MCF 10A (cell line): ENCODE measurements around the gene KISS1. TPM values are rescaled to one million over a fixed set of nuclear protein-coding genes. Genes with fewer than 3 reads are reported as not detected.
A peak's percentile ranks its signal among the peaks of the same experiment; 100 is the strongest.

ENCODE experiments used
- Bru-seq: library from RNA; stranded (reverse); fragments of 400-500 nt; gene quantifications from one replicate; lab custom pipeline; 2021; lab: Mats Ljungman, UMichigan
- BruChase-seq, 2 experiments: library from RNA; stranded (reverse); fragments of 400-500 nt; gene quantifications; one replicate each; lab custom pipeline; 2021; lab: Mats Ljungman, UMichigan
- BruUV-seq: library from RNA; stranded (reverse); fragments of 400-500 nt; replicated peaks from 2 replicates; lab custom pipeline; 2021; lab: Mats Ljungman, UMichigan
- CTCF ChIA-PET: fragments of 300-600 bp; sonication (Branson Sonifier 250); formaldehyde crosslinking; extraction: SDS; loops from one replicate; lab custom pipeline; 2021; ENCODE audit warnings: antibody characterized with exemption, inconsistent platforms; lab: Yijun Ruan, JAX
- POLR2A ChIA-PET: fragments of 300-600, 350-650 bp; sonication (Branson Sonifier 250); formaldehyde crosslinking; extraction: SDS; loops from one replicate; lab custom pipeline; 2020; ENCODE audit warnings: antibody characterized with exemption, inconsistent platforms; lab: Yijun Ruan, JAX
- DNase-seq: peaks from one replicate; pipeline ENCODE4 v3.0.0-alpha.2; 2018; ENCODE audit not compliant: unreplicated experiment
- H3K27ac Mint-ChIP-seq: one replicate; pipeline ENCODE4 v1.8.0; 2022; ENCODE audit warnings: mild to moderate bottlenecking, low read depth, mixed read lengths; ENCODE audit not compliant: unreplicated experiment
- H3K27me3 Mint-ChIP-seq: one replicate; pipeline ENCODE4 v1.8.0; 2022; ENCODE audit warnings: mixed read lengths; ENCODE audit not compliant: insufficient read depth, unreplicated experiment
- H3K36me3 Mint-ChIP-seq: one replicate; pipeline ENCODE4 v1.8.0; 2022; ENCODE audit warnings: mild to moderate bottlenecking, moderate library complexity, mixed read lengths; ENCODE audit not compliant: insufficient read depth, unreplicated experiment
- H3K4me1 Mint-ChIP-seq: one replicate; pipeline ENCODE4 v1.8.0; 2022; ENCODE audit warnings: mixed read lengths; ENCODE audit not compliant: insufficient read depth, unreplicated experiment
- H3K4me3 Mint-ChIP-seq: one replicate; pipeline ENCODE4 v1.8.0; 2022; ENCODE audit warnings: mild to moderate bottlenecking, moderate library complexity, mixed read lengths; ENCODE audit not compliant: unreplicated experiment
- H3K9me3 Mint-ChIP-seq: one replicate; pipeline ENCODE4 v1.8.0; 2022; ENCODE audit warnings: mixed read lengths; ENCODE audit not compliant: unreplicated experiment
- intact Hi-C: fragments of 100-400 bp; cut with micrococcal nuclease; formaldehyde crosslinking; loops from 2 replicates; pipeline ENCODE4 v1.14.1; 2022
- long read RNA-seq: library from polyadenylated mRNA; stranded (forward); transcript quantifications from one replicate; pipeline ENCODE4 v2.0.0, GENCODE V29; 2022
- total RNA-seq: library from RNA; stranded (reverse); gene quantifications from 2 replicates; pipeline ENCODE4 v1.2.3, GENCODE V29; 2022
- TF ChIP-seq, protein P1 (sequence below): fragments of 200-600 bp; IDR thresholded peaks from one replicate; pipeline ENCODE4 v1.8.0; 2022; ENCODE audit warnings: antibody characterized with exemption, mild to moderate bottlenecking; ENCODE audit not compliant: unreplicated experiment

KISS1 gene
- total RNA-seq (not detected in 2 replicates), Bru-seq, nascent RNA (percentile 23 among the genes with signal in this experiment), BruChase-seq, experiment 1, labeled RNA remaining after a 6-hour chase (percentile 50 among the genes with signal in this experiment), BruChase-seq, experiment 2, labeled RNA remaining after a 2-hour chase (percentile 31 among the genes with signal in this experiment)
- long read RNA-seq = 0 reads

GRCh38 chr1:204196068-204196795, at the start of gene KISS1:
TSS of gene KISS1 (minus strand) at chr1:204196491. CDS start at chr1:204192876, 3,615 bp downstream.
- no peak within 1 kb of the TSS for H3K27ac Mint-ChIP-seq
- H3K4me3 Mint-ChIP-seq = no peak within 1 kb of the TSS
- peaks cover 6% of the 10 kb centered on the region for H3K4me1 Mint-ChIP-seq
- intact Hi-C loops = no loop called here
- no TSS peak for BruUV-seq
- DNase-seq = no peak
- ChIA-PET POLR2A (interaction anchor here (0.9 kb wide), 1 partner anchor 312 kb away, joined by 3 read pairs; no protein-coding TSS in a partner anchor), CTCF (interaction anchor here (0.5 to 11.3 kb wide), 5 partner anchors 16 to 708 kb away, joined by 3 to 505 read pairs (median 3); partner anchors contain the start of gene REN)
- TF ChIP-seq, protein P1, sequence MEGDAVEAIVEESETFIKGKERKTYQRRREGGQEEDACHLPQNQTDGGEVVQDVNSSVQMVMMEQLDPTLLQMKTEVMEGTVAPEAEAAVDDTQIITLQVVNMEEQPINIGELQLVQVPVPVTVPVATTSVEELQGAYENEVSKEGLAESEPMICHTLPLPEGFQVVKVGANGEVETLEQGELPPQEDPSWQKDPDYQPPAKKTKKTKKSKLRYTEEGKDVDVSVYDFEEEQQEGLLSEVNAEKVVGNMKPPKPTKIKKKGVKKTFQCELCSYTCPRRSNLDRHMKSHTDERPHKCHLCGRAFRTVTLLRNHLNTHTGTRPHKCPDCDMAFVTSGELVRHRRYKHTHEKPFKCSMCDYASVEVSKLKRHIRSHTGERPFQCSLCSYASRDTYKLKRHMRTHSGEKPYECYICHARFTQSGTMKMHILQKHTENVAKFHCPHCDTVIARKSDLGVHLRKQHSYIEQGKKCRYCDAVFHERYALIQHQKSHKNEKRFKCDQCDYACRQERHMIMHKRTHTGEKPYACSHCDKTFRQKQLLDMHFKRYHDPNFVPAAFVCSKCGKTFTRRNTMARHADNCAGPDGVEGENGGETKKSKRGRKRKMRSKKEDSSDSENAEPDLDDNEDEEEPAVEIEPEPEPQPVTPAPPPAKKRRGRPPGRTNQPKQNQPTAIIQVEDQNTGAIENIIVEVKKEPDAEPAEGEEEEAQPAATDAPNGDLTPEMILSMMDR = no peak
- peaks cover 30% of the 10 kb centered on the region for H3K27me3 Mint-ChIP-seq
- peaks cover 7% of the 10 kb centered on the region for H3K9me3 Mint-ChIP-seq
- no peaks in the 10 kb centered on the region for H3K36me3 Mint-ChIP-seq

DNA sequence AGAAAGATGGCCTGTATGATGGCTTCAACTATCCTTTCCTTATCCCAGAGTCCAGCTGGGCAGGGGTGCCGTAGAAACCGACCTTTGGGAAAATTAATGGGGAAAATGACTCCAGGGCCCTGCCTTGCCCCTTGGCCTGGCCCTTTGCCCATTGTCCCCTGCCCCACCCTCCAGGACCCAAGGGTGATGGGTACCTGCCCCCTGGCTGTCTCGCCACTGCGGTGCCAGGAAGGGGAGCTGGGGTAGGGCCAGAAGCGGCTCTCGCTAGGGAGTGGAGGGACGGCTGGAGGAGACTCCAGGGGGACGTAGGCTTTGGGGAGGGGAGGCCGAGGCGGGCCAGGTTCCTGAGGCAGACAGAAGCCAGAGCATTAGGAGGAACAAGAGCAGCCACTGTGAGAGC, 46.6 kb upstream of the KISS1 start:
- Mint-ChIP-seq H3K9me3 (no peaks in the 10 kb centered on the region), H3K36me3 (peaks cover 95% of the 10 kb centered on the region), H3K4me3 (no peak overlapping the region), H3K4me1 (no peaks in the 10 kb centered on the region), H3K27me3 (no peaks in the 10 kb centered on the region), H3K27ac (no peak overlapping the region)
- TF ChIP-seq, protein P1 = no peak
- ChIA-PET CTCF (interaction anchor here (0.6 to 4.2 kb wide), 7 partner anchors 15 to 155 kb away, joined by 3 to 17 read pairs (median 3); no protein-coding TSS in a partner anchor), POLR2A (no interaction called here)
- BruUV-seq = no TSS peak
- intact Hi-C loops = no loop called here
- no peak for DNase-seq

- Mint-ChIP-seq H3K36me3 (peaks cover 92% of the 10 kb centered on the region), H3K9me3 (no peaks in the 10 kb centered on the region), H3K4me1 (no peaks in the 10 kb centered on the region), H3K27me3 (no peaks in the 10 kb centered on the region), H3K4me3 (no peak overlapping the region), H3K27ac (no peak overlapping the region)
- ChIA-PET CTCF (interaction anchor here (0.6 to 4.2 kb wide), 4 partner anchors 11 to 83 kb away, joined by 4 to 17 read pairs (median 5); no protein-coding TSS in a partner anchor), POLR2A (no interaction called here)
- intact Hi-C loops = no loop called here
- no peak for DNase-seq
- TF ChIP-seq, protein P1 = no peak
- no TSS peak for BruUV-seq
These were observed 45.6 kb upstream of the KISS1 start for GRCh38 chr1:204241914-204242313.

DNA sequence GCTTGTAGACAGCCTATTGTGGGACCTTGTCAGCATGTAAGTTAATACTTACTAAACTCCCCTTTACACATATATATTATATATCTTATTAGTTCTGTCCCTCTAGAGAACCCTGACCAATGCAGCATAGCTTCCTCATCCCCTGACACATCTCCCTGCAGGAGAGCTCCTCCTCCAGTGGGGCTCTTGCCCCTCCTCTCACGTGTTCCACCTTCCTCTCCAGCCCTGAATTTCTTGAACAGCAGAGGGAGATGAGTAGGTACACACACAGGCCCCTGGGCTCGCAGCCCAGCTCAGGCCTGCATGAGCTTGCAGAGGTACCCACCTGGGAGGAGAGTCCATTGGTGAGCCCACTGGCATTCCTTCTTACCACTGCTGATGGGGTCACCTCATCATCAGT, 44.8 kb upstream of the KISS1 start:
- ChIA-PET CTCF (interaction anchor here (0.6 to 4.2 kb wide), 6 partner anchors 12 to 249 kb away, joined by 3 to 17 read pairs (median 4); no protein-coding TSS in a partner anchor), POLR2A (interaction anchor here (0.5 to 1.2 kb wide), 3 partner anchors 9 to 935 kb away, joined by 3 to 4 read pairs (median 3); no protein-coding TSS in a partner anchor)
- Mint-ChIP-seq H3K9me3 (no peaks in the 10 kb centered on the region), H3K36me3 (peaks cover 90% of the 10 kb centered on the region), H3K27me3 (no peaks in the 10 kb centered on the region), H3K4me1 (no peaks in the 10 kb centered on the region), H3K4me3 (no peak overlapping the region), H3K27ac (no peak overlapping the region)
- DNase-seq = peak; percentile 20
- intact Hi-C loops = no loop called here
- TF ChIP-seq, protein P1 = no peak
- no TSS peak for BruUV-seq
